ENCODE results near the gene WDFY4.

GRCh38 chr10:48805411-48805810 lies 120.7 kb downstream of the WDFY4 start:
- TF ChIP-seq EZH2phosphoT487 (IDR thresholded peaks at IDR 0.05; ENCODE audit: borderline replicate concordance, low read depth) (no peak), GABPA (IDR thresholded peaks at IDR 0.05; ENCODE audit: low read depth) (no peak), POLR2AphosphoS5 (IDR thresholded peaks at IDR 0.05; ENCODE audit: low read depth, low read length) (no peak), TAF1 (IDR thresholded peaks at IDR 0.05; ENCODE audit: borderline replicate concordance, low read depth, low read length) (no peak)
- TF ChIP-seq, protein P1, sequence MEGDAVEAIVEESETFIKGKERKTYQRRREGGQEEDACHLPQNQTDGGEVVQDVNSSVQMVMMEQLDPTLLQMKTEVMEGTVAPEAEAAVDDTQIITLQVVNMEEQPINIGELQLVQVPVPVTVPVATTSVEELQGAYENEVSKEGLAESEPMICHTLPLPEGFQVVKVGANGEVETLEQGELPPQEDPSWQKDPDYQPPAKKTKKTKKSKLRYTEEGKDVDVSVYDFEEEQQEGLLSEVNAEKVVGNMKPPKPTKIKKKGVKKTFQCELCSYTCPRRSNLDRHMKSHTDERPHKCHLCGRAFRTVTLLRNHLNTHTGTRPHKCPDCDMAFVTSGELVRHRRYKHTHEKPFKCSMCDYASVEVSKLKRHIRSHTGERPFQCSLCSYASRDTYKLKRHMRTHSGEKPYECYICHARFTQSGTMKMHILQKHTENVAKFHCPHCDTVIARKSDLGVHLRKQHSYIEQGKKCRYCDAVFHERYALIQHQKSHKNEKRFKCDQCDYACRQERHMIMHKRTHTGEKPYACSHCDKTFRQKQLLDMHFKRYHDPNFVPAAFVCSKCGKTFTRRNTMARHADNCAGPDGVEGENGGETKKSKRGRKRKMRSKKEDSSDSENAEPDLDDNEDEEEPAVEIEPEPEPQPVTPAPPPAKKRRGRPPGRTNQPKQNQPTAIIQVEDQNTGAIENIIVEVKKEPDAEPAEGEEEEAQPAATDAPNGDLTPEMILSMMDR (IDR thresholded peaks at IDR 0.05), result no peak
